Central memory CD4-positive, alpha-beta T cell (primary cell): Measurements from ENCODE around the gene SUGCT.
"Not testable (repeated sequence)": the region's sequence is repeated elsewhere in the genome, so short reads cannot be mapped to it uniquely, and the experiment has no call there.

Source experiments
- DNase-seq: peaks from one replicate; pipeline ENCODE4 v3.0.0; 2022

SUGCT gene

GRCh38 chr7:40202851-40203250 lies 68.0 kb downstream of the SUGCT start:
- no peak for DNase-seq

GRCh38 chr7:40204581-40204980 lies 69.8 kb downstream of the SUGCT start:
- no peak for DNase-seq

- no peak for DNase-seq
These were observed 71.2 kb downstream of the SUGCT start for GRCh38 chr7:40205992-40206391.

- DNase-seq, result no peak
These were observed 76.6 kb downstream of the SUGCT start for GRCh38 chr7:40211276-40212003.

- no peak for DNase-seq
These were observed 78.5 kb downstream of the SUGCT start for GRCh38 chr7:40213291-40213690.

GRCh38 chr7:40213856-40214255 lies 79.1 kb downstream of the SUGCT start:
- no peak for DNase-seq

GRCh38 chr7:40218612-40219011 lies 83.8 kb downstream of the SUGCT start:
- DNase-seq, result not testable (repeated sequence)

- no peak for DNase-seq
These were observed 85.1 kb downstream of the SUGCT start for GRCh38 chr7:40219917-40220316.

GRCh38 chr7:40220421-40220911 lies 85.7 kb downstream of the SUGCT start:
- DNase-seq, result no peak

GRCh38 chr7:40221836-40222235 lies 87.0 kb downstream of the SUGCT start:
- no peak for DNase-seq

- DNase-seq, result no peak
These were observed 88.8 kb downstream of the SUGCT start for GRCh38 chr7:40223451-40224127.

GRCh38 chr7:40230101-40230500 lies 95.3 kb downstream of the SUGCT start:
- no peak for DNase-seq

- DNase-seq, result no peak
These were observed 97.0 kb downstream of the SUGCT start for GRCh38 chr7:40231796-40232195.

- DNase-seq, result no peak
These were observed 97.6 kb downstream of the SUGCT start for GRCh38 chr7:40232242-40232893.

GRCh38 chr7:40234046-40234445 lies 99.2 kb downstream of the SUGCT start:
- DNase-seq, result no peak

GRCh38 chr7:40234666-40235065 lies 99.9 kb downstream of the SUGCT start:
- DNase-seq, result no peak

GRCh38 chr7:40237731-40238130 lies 102.9 kb downstream of the SUGCT start:
- DNase-seq, result no peak

GRCh38 chr7:40239755-40240303 lies 105.0 kb downstream of the SUGCT start:
- DNase-seq, result no peak

- DNase-seq, result no peak
These were observed 108.3 kb downstream of the SUGCT start for GRCh38 chr7:40243076-40243475.

- DNase-seq, result no peak
These were observed 109.4 kb downstream of the SUGCT start for GRCh38 chr7:40244226-40244625.

GRCh38 chr7:40248681-40249080 lies 113.9 kb downstream of the SUGCT start:
- DNase-seq, result no peak

- not testable (repeated sequence) for DNase-seq
These were observed 118.6 kb downstream of the SUGCT start for GRCh38 chr7:40253444-40253843.

GRCh38 chr7:40263752-40264390 lies 129.1 kb downstream of the SUGCT start:
- DNase-seq, result no peak
